Duodenal mucosa (tissue), 2 donors: Measurements from ENCODE around the gene SPRR5.

ENCODE experiments used
- H3K27ac ChIP-seq: one replicate; pipeline ENCODE4 v1.7.0; 2013; ENCODE audit warnings: low read depth, low read length
- H3K27me3 ChIP-seq, 2 donors: one replicate each; pipeline ENCODE4 v1.7.0; 2013; ENCODE audit warnings: low read length in 2 of 2, control low read depth in 1 of 2; ENCODE audit not compliant: insufficient read depth in 2 of 2, control insufficient read depth in 1 of 2
- H3K36me3 ChIP-seq, 2 donors: one replicate each; pipeline ENCODE4 v1.7.0; 2013; ENCODE audit warnings: low read length in 2 of 2, control low read depth in 1 of 2; ENCODE audit not compliant: insufficient read depth in 2 of 2, control insufficient read depth in 1 of 2
- H3K4me1 ChIP-seq, 2 donors: one replicate each; pipeline ENCODE4 v1.7.0; 2013; ENCODE audit warnings: low read length in 2 of 2, control low read depth in 1 of 2; ENCODE audit not compliant: insufficient read depth in 2 of 2, control insufficient read depth in 1 of 2
- H3K4me3 ChIP-seq, 2 donors: one replicate each; pipeline ENCODE4 v1.7.0; 2013; ENCODE audit warnings: low read length in 2 of 2, low read depth in 1 of 2
- H3K9ac ChIP-seq, 2 donors: one replicate each; pipeline ENCODE4 v1.7.0; 2013; ENCODE audit warnings: low read length in 2 of 2, low read depth in 1 of 2
- H3K9me3 ChIP-seq, 2 donors: one replicate each; pipeline ENCODE4 v1.7.0; 2013; ENCODE audit warnings: low read length in 2 of 2, control low read depth in 1 of 2; ENCODE audit not compliant: control insufficient read depth in 1 of 2

The SPRR5 gene

DNA sequence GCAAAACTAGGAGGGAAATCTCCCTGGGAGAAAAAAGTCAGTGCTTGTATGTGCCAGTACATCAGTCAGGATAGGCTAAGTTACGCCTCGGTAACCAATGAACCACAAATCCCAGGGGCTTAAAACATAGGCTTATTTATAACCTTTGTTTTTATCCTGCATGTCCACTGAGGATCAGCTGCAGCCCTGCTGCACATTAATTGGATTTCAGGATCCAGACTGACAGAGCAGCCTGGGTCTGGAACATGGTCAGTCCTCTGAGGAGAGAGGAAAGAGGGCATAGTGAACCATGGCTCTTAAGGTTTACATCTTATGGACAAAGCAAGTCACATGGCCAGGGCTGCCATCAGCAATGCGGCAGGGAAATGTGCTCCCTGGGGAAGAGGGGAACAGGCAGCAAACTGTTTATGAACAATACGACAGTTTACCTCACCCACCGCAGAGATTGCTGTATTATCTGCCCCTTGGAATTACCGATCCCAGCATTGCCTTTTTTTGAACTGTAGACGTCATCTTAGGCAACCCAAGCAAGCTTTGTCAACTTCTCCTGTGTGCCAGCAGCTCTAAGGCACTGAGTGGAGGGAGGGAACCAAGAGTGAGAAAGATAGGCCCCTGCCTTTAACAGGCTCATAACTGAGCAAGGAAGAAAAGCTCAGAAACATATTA lies 14.4 kb downstream of the SPRR5 start:
- no peak overlapping the region for H3K27ac ChIP-seq
- no peak overlapping the region for H3K4me3 ChIP-seq
- H3K27me3 ChIP-seq = peaks cover 0 to 8% of the 10 kb centered on the region in 2 donors
- no peaks in the 10 kb centered on the region for H3K4me1 ChIP-seq
- H3K36me3 ChIP-seq = no peaks in the 10 kb centered on the region
- no peak overlapping the region for H3K9ac ChIP-seq
- H3K9me3 ChIP-seq = no peaks in the 10 kb centered on the region

DNA sequence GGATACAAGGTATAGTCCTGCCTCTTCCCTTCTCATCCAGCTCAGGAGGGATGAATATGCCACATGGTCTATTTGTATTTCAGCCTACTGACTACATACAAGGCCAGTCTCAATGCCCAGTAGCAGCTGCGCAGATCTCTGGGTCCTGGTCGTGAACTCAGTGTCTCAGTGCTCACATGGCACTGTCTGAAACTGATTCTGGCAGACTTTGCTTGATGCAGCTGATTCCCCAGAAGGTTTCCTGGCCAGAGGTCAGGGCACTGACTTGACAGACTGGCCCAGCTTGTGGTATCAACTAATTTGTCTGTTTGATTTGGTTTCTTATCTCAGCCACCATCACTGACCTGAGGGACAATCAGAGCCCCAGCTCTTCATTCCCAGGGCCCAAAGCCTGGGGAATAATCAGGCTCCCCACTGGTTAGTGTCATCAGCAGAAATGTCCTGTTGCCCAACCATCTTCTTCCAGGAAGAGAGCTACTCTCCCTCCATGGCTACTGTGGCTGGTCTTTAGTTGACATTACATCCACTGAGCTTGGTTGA lies 15.9 kb downstream of the SPRR5 start:
- peaks cover 0 to 8% of the 10 kb centered on the region in 2 donors for H3K27me3 ChIP-seq
- no peaks in the 10 kb centered on the region for H3K9me3 ChIP-seq
- H3K36me3 ChIP-seq = no peaks in the 10 kb centered on the region
- no peak overlapping the region for H3K27ac ChIP-seq
- H3K4me1 ChIP-seq = no peaks in the 10 kb centered on the region
- H3K9ac ChIP-seq = no peak overlapping the region
- H3K4me3 ChIP-seq = no peak overlapping the region

DNA sequence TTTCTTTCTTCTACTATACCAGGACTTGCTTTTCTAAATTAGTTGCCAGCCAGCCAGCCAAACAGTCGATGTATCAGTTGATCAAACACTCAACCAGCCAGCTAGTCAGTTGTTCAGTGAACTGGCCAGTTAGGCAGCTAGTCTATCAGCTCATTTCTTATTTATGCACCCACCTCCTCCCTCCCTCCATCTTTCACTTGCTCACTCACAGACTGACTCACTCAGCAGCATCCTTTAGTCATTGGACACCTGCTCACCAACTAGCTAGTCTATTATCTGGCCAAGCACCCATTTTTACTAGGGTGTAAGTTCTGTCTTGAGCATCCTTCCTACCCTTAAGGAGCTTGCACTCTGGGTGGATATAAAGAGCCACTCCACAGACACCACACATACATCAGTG lies 17.5 kb downstream of the SPRR5 start:
- H3K27me3 ChIP-seq = peaks cover 0 to 5% of the 10 kb centered on the region in 2 donors
- no peak overlapping the region for H3K4me3 ChIP-seq
- H3K9me3 ChIP-seq = no peaks in the 10 kb centered on the region
- no peaks in the 10 kb centered on the region for H3K36me3 ChIP-seq
- H3K27ac ChIP-seq = no peak overlapping the region
- H3K4me1 ChIP-seq = no peaks in the 10 kb centered on the region
- H3K9ac ChIP-seq = no peak overlapping the region

DNA sequence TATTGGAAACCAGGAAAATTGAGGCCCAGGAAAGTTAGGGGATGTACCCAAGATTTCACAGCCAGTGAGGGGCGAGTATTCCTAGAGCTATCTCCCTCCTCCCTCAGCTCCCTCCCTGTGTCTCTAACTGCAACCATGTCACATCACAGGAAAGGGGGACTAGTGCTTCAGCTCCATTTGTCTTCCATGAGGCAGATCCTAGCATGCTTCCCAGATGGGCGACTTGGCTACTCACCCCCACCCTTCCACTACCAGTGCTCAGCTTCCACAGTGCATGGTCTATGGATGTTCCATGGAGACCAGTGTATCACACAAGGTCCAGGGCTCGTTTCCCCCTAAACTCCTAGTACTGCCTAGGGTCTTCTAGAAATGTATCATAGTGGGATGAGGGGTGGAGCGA lies 18.8 kb downstream of the SPRR5 start:
- Histone ChIP-seq H3K4me1 (no peaks in the 10 kb centered on the region), H3K9ac (no peak overlapping the region), H3K27me3 (peaks cover 0 to 2% of the 10 kb centered on the region in 2 donors), H3K9me3 (no peaks in the 10 kb centered on the region), H3K36me3 (no peaks in the 10 kb centered on the region), H3K4me3 (no peak overlapping the region), H3K27ac (no peak overlapping the region)

DNA sequence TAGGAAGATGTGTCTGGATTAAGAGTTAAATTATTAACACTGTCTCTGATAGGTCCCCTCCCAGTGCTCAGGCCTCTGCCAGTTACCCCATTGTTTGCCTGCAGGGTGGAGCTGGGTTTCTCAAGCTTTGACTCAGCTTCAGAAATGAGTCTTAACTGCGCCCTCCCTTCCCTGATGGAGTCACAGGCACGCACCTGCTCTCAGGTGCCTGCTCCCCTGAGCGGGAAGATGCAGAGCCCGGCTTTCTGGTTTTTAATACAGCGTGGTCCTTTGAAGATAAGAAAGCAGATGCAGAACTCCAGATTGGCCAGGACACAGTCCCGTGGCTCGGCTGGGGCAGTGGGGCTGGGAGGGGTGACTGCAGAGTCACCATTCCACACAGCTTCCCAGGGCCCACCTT lies 20.2 kb downstream of the SPRR5 start:
- H3K36me3 ChIP-seq = no peaks in the 10 kb centered on the region
- no peak overlapping the region for H3K27ac ChIP-seq
- H3K9me3 ChIP-seq = no peaks in the 10 kb centered on the region
- no peak overlapping the region for H3K9ac ChIP-seq
- H3K4me1 ChIP-seq = no peaks in the 10 kb centered on the region
- H3K4me3 ChIP-seq = no peak overlapping the region
- H3K27me3 ChIP-seq = peaks cover 0 to 2% of the 10 kb centered on the region in 2 donors

DNA sequence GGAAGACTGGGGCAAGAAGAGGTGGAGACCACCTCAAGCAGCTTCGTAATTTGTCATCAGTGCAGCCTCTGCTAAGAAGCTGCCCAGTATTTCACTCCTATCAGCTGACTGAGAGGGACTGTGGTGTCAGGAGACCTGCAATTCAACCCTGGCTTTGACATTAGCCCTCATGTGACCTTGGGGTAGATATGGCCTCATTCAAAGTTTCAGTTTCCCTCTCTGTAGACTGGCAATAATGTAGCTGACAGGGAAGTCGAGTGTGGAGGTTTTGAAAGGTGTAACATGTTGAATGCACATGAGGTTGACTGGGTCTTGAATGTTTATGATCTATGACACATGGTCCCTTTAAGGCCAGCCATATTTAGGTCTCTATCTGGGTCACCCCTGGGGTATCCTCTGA lies 21.2 kb downstream of the SPRR5 start:
- H3K9ac ChIP-seq = no peak overlapping the region
- no peaks in the 10 kb centered on the region for H3K9me3 ChIP-seq
- H3K4me3 ChIP-seq = no peak overlapping the region
- H3K27ac ChIP-seq = no peak overlapping the region
- H3K36me3 ChIP-seq = no peaks in the 10 kb centered on the region
- peaks cover 0 to 2% of the 10 kb centered on the region in 2 donors for H3K27me3 ChIP-seq
- H3K4me1 ChIP-seq = no peaks in the 10 kb centered on the region

DNA sequence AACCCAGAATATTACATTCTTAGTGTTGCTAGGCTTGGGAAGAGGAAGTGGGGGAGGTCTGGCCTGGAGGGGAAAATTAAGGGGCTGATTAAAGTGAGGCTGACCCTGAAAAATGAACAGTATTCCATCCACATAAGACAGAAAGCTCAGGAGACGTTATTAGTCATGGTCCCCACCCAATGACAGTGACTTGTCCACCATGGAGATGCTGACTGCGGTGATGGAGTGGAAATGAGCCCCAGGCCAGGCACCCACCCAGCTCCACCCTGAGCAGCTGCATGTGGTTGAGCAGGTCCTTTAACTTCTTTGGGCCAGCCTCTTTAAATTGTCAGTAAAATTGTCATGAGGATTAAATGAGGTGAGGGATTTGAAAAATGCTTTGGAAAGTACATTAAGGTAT lies 22.0 kb downstream of the SPRR5 start:
- no peak overlapping the region for H3K4me3 ChIP-seq
- H3K9me3 ChIP-seq = no peaks in the 10 kb centered on the region
- H3K27me3 ChIP-seq = peaks cover 0 to 2% of the 10 kb centered on the region in 2 donors
- H3K9ac ChIP-seq = no peak overlapping the region
- no peaks in the 10 kb centered on the region for H3K36me3 ChIP-seq
- H3K4me1 ChIP-seq = no peaks in the 10 kb centered on the region
- no peak overlapping the region for H3K27ac ChIP-seq

DNA sequence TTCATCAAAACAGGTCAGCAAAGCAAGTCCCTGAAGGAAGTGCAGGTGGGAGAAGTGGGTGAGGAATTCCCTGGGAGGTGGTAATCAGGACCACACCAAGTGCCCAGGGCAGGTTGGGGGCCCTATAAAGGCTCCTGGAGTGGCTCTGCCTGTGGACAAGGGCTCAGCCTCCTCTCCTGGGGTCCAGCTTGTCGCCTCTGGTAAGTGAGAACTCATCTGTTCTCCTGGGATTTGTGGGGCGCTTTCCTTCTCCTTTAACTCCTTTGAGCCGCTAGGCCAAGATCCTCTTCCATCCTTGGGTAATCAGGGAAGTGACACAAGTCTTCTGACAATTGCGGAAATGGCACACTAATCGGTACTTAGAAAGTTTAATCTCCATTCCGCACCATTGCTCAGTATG lies 23.5 kb downstream of the SPRR5 start, which contains the start of gene SPRR4:
Gene SPRR4, plus strand, starts transcription at position 154 of the 400 bp plus-strand sequence. CDS start 1,243 bp downstream, outside the sequence.
- Histone ChIP-seq H3K9me3 (no peaks in the 10 kb centered on the region), H3K27me3 (no peaks in the 10 kb centered on the region), H3K9ac (no peak within 1 kb of the TSS), H3K36me3 (no peaks in the 10 kb centered on the region), H3K27ac (no peak within 1 kb of the TSS), H3K4me3 (no peak within 1 kb of the TSS), H3K4me1 (no peaks in the 10 kb centered on the region)

DNA sequence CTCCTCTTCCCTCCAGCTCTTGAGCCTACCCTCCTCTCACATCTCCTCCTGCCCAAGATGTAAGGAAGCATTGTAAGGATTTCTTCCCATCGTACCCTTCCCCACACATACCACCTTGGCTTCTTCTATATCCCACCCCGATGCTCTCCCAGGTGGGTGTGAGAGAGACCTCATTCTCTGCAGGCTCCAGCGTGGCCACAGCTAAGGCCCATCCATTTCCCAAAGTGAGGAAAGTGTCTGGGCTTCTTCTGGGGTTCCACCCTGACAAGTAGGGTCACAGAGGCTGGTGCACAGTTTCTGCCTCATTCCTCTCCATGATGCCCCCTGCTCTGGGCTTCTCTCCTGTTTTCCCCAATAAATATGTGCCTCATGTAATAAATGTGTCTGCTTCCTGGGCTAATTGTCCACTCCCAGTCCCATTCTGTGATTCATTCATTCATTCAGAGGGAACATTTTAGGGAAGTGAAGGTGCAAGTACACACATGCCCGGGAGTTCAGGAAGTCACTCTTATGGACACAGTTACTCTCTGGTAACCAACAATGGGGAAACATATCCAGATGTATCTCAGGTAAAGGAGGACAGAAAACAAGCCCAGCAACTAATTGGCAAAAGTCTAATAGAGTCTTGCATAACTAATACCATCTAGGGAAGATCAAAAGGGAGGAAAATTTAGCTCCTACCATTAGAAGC lies 25.3 kb downstream of the SPRR5 start:
- Histone ChIP-seq H3K27ac (no peak overlapping the region), H3K9ac (no peak overlapping the region), H3K4me1 (no peaks in the 10 kb centered on the region), H3K4me3 (no peak overlapping the region), H3K36me3 (no peaks in the 10 kb centered on the region), H3K27me3 (no peaks in the 10 kb centered on the region), H3K9me3 (no peaks in the 10 kb centered on the region)

DNA sequence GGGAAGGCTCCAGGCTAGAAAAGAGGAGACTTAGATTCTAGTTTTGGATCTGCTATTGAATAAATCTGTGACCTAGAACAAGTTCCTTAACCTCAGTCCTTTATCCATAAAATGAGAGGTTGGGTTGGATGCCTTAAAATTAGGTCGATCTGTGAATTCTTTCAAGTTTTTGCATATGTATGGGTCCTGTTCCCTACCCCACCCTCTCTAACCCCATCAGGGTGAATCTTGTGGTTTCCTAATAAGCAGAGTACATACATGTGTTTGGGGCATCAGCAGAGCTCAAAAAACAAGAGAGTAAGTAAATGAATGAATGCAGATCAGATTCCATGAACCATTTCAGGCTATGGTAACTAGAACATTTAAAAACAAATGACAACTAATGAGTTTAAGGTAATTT lies 29.7 kb downstream of the SPRR5 start:
- Histone ChIP-seq H3K9me3 (no peaks in the 10 kb centered on the region), H3K4me1 (no peaks in the 10 kb centered on the region), H3K4me3 (no peak overlapping the region), H3K36me3 (no peaks in the 10 kb centered on the region), H3K27ac (no peak overlapping the region), H3K9ac (no peak overlapping the region), H3K27me3 (no peaks in the 10 kb centered on the region)
